Inflammatory macrophage treated with lipopolysaccharide for 4 hours (primary cell): ENCODE results near the gene PPP4R3C.
"Not testable (repeated sequence)": the region's sequence is repeated elsewhere in the genome, so short reads cannot be mapped to it uniquely, and the experiment has no call there.

Source experiments
- DNase-seq: peaks from one replicate; pipeline ENCODE4 v3.0.0-alpha.2; 2020

The PPP4R3C gene

DNA sequence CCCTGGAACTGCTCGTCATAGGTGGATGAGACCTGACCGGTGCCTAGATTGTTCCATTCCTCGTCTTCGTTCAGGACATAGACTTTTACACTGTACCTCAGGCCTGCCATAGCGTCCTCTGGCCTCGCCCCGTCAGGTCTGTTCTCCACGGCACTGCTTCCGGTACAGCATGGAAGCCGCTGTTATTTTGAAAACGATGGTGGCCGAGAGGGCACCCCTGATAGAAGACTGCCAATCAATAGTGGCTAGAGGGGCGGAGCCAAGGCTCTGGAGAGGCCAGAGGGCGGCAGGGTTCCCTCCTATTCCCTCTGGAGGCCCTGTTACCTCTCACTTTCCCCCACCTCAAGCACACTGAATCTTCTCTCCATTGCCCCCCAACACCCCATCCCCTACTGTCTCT lies at the start of gene PPP4R3C:
Gene PPP4R3C (minus strand): TSS at position 155 of the 400 bp plus-strand sequence. CDS start 45 bp downstream, at position 110.
- no peak for DNase-seq

DNA sequence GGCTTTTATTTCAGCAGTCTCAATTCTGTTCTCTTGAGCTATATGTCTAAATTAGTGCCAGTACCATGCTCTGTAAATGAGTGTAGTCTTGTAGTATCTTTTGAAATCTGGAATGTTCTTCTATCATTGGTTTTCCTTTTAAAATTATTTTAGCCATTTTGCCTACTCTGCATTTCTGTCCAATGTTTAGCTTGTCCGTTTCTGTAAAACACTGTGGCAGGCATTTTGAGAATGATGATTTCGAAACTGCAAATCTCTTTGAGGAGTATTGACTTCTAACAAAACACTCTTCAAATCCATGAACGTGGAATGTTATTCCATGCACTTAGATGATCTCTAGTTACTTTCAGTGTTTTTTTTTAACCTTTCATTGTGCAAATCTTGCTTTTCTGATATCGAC lies 28.3 kb upstream of the PPP4R3C start:
- DNase-seq, result no peak

- DNase-seq, result no peak
Observed at GRCh38 chrX:27466051-27466450, 2.9 kb upstream of the PPP4R3C start.

- DNase-seq, result no peak
Observed at GRCh38 chrX:27465036-27465435, 1.9 kb upstream of the PPP4R3C start.

DNA sequence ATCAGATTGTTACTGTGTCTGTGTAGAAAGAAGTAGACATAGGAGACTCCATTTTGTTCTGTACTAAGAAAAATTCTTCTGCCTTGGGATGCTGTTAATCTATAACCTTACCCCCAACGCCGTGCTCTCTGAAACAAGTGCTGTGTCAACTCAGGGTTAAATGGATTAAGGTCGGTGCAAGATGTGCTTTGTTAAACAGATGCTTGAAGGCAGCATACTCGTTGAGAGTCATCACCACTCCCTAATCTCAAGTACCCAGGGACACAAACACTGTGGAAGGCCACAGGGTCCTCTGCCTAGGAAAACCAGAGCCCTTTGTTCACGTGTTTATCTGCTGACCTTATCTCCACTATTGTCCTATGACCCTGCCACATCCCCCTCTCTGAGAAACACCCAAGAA lies 4.0 kb downstream of the PPP4R3C start:
- not testable (repeated sequence) for DNase-seq

DNA sequence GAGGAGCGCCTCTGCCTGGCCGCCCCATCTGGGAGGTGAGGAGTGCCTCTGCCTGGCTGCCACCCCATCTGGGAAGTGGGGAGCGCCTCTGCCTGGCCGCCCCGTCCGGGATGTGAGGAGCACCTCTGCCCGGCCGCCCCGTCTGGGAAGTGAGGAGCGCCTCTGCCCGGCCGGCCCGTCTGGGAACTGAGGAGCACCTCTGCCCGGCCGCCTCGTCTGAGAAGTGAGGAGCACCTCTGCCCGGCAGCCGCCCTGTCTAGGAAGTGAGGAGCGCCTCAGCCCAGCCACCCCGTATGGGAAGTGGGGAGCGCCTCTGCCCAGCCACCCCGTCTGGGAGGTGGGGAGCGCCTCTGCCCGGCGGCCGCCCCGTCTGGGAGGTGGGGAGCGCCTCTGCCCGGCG lies 4.6 kb downstream of the PPP4R3C start:
- DNase-seq, result not testable (repeated sequence)

- DNase-seq, result no peak
Observed at GRCh38 chrX:27451324-27451723, 11.8 kb downstream of the PPP4R3C start.

DNA sequence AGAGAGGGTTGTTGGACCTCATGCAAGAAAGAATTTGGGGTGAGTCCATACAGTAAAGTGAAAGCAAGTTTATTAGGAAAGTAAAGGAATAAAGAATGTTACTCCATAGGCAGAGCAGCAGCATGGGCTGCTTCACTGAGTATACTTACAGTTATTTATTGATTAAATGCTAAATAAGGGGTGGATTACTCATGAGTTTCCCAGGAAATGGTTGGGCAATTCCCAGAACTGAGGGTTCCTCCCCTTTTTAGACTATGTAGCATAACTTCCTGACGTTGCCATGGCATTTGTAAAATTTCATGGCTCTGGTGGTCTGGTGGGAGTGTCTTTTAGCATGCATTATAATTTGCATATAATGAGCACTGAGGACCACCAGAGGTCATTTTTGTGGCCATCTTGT lies 16.7 kb downstream of the PPP4R3C start:
- DNase-seq, result no peak

DNA sequence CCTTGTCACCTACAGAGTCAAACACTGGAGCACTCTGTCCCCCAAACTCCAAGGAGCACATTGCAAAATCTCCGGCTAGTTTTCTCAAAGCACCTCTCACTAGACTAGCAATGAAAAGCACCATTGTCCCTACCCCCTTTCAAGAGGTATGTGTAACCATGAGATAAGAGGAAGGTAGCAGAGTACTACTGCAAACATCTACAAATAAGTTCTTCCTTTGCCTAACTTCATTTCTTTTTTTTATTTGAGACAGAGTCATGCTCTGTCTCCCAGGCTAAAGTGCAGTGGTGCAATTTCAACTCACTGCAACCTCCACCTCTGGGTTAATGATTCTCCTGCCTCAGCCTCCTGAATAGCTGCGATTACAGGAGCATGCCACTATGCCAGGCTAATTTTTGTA lies 17.7 kb downstream of the PPP4R3C start:
- no peak for DNase-seq

- DNase-seq, result peak; percentile 22
Observed at GRCh38 chrX:27444093-27444908, 18.8 kb downstream of the PPP4R3C start.

GRCh38 chrX:27442392-27442791 lies 20.7 kb downstream of the PPP4R3C start:
- DNase-seq, result not testable (repeated sequence)

DNA sequence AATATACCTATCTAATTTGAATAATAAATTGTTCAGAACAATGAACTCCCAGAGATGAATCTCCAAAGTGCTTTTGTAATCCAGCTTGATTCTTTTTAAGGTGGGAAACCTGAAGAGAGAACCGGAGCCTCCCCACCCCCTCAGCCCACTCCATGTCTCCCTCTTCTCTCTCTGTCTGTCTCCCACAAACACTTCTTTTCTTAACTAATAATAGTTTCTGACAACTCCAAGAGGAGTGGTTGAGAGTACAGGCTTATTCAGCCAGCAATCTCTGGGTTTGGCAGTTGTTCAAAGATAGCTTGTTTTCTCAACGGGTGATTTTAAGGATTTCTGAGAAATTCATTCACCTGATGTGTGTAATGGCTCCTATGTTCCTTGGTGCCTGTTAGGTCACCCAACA lies 23.4 kb downstream of the PPP4R3C start:
- DNase-seq, result no peak

GRCh38 chrX:27438937-27439336 lies 24.2 kb downstream of the PPP4R3C start:
- no peak for DNase-seq

GRCh38 chrX:27435031-27435430 lies 28.1 kb downstream of the PPP4R3C start:
- no peak for DNase-seq
